MM.1S (cell line): Measurements from ENCODE around the gene TENM4.

ENCODE experiments used
- DNase-seq: peaks from one replicate; pipeline ENCODE4 v3.0.0-alpha.2; 2015
- H2AFZ ChIP-seq: fragments of 300-600 bp; sonication (generic); 2 replicates; pipeline ENCODE4 v1.6.0; 2016; ENCODE audit warnings: antibody characterized with exemption, low read length
- H3F3A ChIP-seq: fragments of 300-600 bp; sonication (generic); 2 replicates; pipeline ENCODE4 v1.6.1; 2016; ENCODE audit warnings: mild to moderate bottlenecking, antibody characterized with exemption, low read length, moderate library complexity, mixed read lengths; ENCODE audit not compliant: insufficient read depth
- H3K27ac ChIP-seq: fragments of 300-600 bp; sonication (generic); 2 replicates; pipeline ENCODE4 v1.5.1; 2016; ENCODE audit warnings: mild to moderate bottlenecking, low read length
- H3K27me3 ChIP-seq: fragments of 300-600 bp; sonication (generic); replicated peaks from 2 replicates; pipeline ENCODE4 v1.6.0; 2016; ENCODE audit warnings: low read length; ENCODE audit not compliant: insufficient read depth
- H3K36me3 ChIP-seq: fragments of 300-600 bp; sonication (generic); replicated peaks from 2 replicates; pipeline ENCODE4 v1.6.1; 2016; ENCODE audit warnings: mild to moderate bottlenecking, low read length, mixed read lengths; ENCODE audit not compliant: insufficient read depth
- H3K4me1 ChIP-seq: fragments of 300-600 bp; sonication (generic); 2 replicates; pipeline ENCODE4 v1.6.1; 2016; ENCODE audit warnings: low read length, mixed read lengths
- H3K4me2 ChIP-seq: fragments of 300-600 bp; sonication (generic); 2 replicates; pipeline ENCODE4 v1.6.0; 2016; ENCODE audit warnings: low read depth, low read length
- H3K4me3 ChIP-seq: fragments of 300-600 bp; sonication (generic); 2 replicates; pipeline ENCODE4 v1.5.1; 2016; ENCODE audit warnings: low read length, mixed read lengths
- H3K79me2 ChIP-seq: fragments of 300-600 bp; sonication (generic); 2 replicates; pipeline ENCODE4 v1.6.1; 2016; ENCODE audit warnings: mixed run types, low read length, mixed read lengths
- H3K9ac ChIP-seq: fragments of 300-600 bp; sonication (generic); 2 replicates; pipeline ENCODE4 v1.6.1; 2016; ENCODE audit warnings: low read length, mixed read lengths
- H3K9me2 ChIP-seq: fragments of 300-600 bp; sonication (generic); replicated peaks from 2 replicates; pipeline ENCODE4 v1.6.1; 2016; ENCODE audit warnings: mild to moderate bottlenecking, low read length, mixed read lengths; ENCODE audit not compliant: insufficient read depth
- H3K9me3 ChIP-seq: fragments of 300-600 bp; sonication (generic); replicated peaks from 2 replicates; pipeline ENCODE4 v1.6.1; 2016; ENCODE audit warnings: mild to moderate bottlenecking, low read length, mixed read lengths; ENCODE audit not compliant: insufficient read depth
- H4K20me1 ChIP-seq: fragments of 300-600 bp; sonication (generic); 2 replicates; pipeline ENCODE4 v1.6.1; 2016; ENCODE audit warnings: mild to moderate bottlenecking, low read length, moderate library complexity, mixed read lengths; ENCODE audit not compliant: insufficient read depth
- CTCF ChIP-seq: fragments of 300-600 bp; sonication (generic); IDR thresholded peaks from 2 replicates; pipeline ENCODE4 v1.5.1; 2016; ENCODE audit warnings: antibody characterized with exemption, low read length, mixed read lengths
- EZH2 ChIP-seq: fragments of 300-600 bp; sonication (generic); optimal IDR thresholded peaks from 2 replicates; pipeline ENCODE3; 2017; ENCODE audit warnings: low read depth, mild to moderate bottlenecking, antibody characterized with exemption, low read length, mixed read lengths
- EZH2phosphoT487 ChIP-seq: fragments of 300-600 bp; sonication (generic); IDR thresholded peaks from 2 replicates; pipeline ENCODE4 v1.6.1; 2018; ENCODE audit warnings: antibody characterized with exemption, low read length

Gene TENM4

DNA sequence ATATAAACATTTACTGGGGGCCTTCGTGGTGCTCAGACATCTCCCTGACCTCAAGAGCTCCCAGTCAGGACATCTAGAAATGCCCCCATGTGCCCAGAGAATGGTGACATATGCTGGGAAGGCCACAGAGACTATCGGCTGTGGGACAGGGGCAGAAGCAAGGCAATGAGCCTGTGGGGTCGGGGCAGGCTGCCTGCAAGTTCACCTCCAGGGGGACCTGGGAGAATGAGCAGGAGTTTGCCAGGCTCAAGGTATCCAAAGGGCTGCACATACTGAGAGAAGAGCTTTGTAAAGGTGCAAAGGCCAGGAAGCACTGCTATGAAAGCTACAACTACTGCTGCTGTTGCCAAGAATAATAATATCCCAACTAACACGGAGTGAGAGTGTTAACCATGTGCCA, 233.9 kb downstream of the TENM4 start:
- no peaks in the 10 kb centered on the region for H3K9me2 ChIP-seq
- H2AFZ ChIP-seq: no peak overlapping the region
- no peaks in the 10 kb centered on the region for H3F3A ChIP-seq
- H3K36me3 ChIP-seq: no peaks in the 10 kb centered on the region
- H3K9me3 ChIP-seq: no peaks in the 10 kb centered on the region
- no peak for TF ChIP-seq CTCF
- TF ChIP-seq EZH2: no peak
- TF ChIP-seq EZH2phosphoT487: no peak
- H3K4me2 ChIP-seq: no peak overlapping the region
- H3K9ac ChIP-seq: no peak overlapping the region
- no peak for DNase-seq
- H3K27ac ChIP-seq: no peak overlapping the region
- no peaks in the 10 kb centered on the region for H3K79me2 ChIP-seq
- no peaks in the 10 kb centered on the region for H3K27me3 ChIP-seq
- H4K20me1 ChIP-seq: no peaks in the 10 kb centered on the region
- no peaks in the 10 kb centered on the region for H3K4me1 ChIP-seq
- H3K4me3 ChIP-seq: no peak overlapping the region

GRCh38 chr11:79205786-79206185, 235.0 kb downstream of the TENM4 start:
- Histone ChIP-seq H2AFZ (no peak overlapping the region), H3K36me3 (no peaks in the 10 kb centered on the region), H3K4me2 (no peak overlapping the region), H3F3A (no peaks in the 10 kb centered on the region), H3K4me3 (no peak overlapping the region), H3K27me3 (no peaks in the 10 kb centered on the region), H3K4me1 (no peaks in the 10 kb centered on the region), H3K9me3 (no peaks in the 10 kb centered on the region), H3K9me2 (no peaks in the 10 kb centered on the region), H4K20me1 (no peaks in the 10 kb centered on the region), H3K9ac (no peak overlapping the region), H3K27ac (no peak overlapping the region), H3K79me2 (no peaks in the 10 kb centered on the region)
- DNase-seq: no peak
- TF ChIP-seq EZH2 (no peak), EZH2phosphoT487 (no peak), CTCF (no peak)

- no peaks in the 10 kb centered on the region for H3K27me3 ChIP-seq
- H3K4me1 ChIP-seq: no peaks in the 10 kb centered on the region
- no peaks in the 10 kb centered on the region for H3K9me2 ChIP-seq
- no peaks in the 10 kb centered on the region for H3K36me3 ChIP-seq
- H2AFZ ChIP-seq: no peak overlapping the region
- DNase-seq: no peak
- H3K79me2 ChIP-seq: no peaks in the 10 kb centered on the region
- no peaks in the 10 kb centered on the region for H4K20me1 ChIP-seq
- H3K27ac ChIP-seq: no peak overlapping the region
- no peak overlapping the region for H3K4me2 ChIP-seq
- H3K9me3 ChIP-seq: no peaks in the 10 kb centered on the region
- TF ChIP-seq EZH2 (no peak), EZH2phosphoT487 (no peak), CTCF (no peak)
- no peak overlapping the region for H3K9ac ChIP-seq
- no peak overlapping the region for H3K4me3 ChIP-seq
- no peaks in the 10 kb centered on the region for H3F3A ChIP-seq
Measured at GRCh38 chr11:79201677-79202347, 239.0 kb downstream of the TENM4 start.
